Left renal pelvis (tissue), 4 donors: ENCODE results near the gene EIF3K. TPM values are rescaled to one million over a fixed set of nuclear protein-coding genes. Genes with fewer than 3 reads are reported as not detected.

Experiments
- DNase-seq, 4 donors: peaks; one replicate each; pipeline ENCODE4 v3.0.0-alpha.2; 2013; ENCODE audit warnings: low read depth in 4 of 4, low spot score in 3 of 4
- polyA plus RNA-seq, 4 donors: library from polyadenylated mRNA; unstranded; fragments of 120-200 nt; gene quantifications; one replicate each; pipeline ENCODE4 v1.2.1, GENCODE V29; 2013; ENCODE audit not compliant: insufficient read length in 4 of 4

EIF3K gene
- polyA plus RNA-seq, 4 donors: 209 to 326 (median 302) TPM

DNA sequence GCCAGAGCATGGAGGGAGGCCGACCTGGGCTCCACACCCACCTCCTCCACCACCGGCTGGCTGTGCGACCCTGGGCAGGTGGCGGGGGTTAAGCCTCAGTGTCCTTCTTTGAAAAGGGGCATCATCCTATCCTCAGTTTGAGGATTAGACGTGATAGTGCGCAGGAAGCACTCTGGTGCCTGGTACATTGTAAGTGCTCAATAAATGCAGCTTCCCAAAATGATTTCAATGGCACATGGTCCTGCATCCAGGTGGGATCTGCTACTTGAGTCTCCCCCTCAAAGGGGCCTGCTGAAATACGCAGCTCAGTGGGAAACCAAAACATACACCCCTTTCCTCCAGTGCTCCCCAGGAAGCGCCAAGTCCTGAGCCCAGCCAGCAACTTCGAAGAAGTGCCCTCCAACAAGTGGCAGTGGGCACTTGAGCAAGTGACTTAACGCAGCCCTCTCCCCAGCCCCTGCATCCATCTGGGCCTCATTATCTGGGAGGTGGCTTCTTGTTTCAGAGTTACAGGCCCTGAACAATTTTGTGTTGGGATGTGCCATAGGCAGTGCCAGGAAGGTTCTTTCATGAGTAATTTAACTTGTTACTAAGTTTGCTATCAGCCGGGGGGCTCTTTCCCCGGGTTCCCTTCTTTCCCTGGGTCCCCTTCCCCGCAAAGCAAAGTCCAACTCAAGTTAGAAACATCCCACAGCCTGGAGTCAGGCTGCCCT, 46.4 kb downstream of the EIF3K start:
- no peak for DNase-seq

GRCh38 chr19:38665950-38666662, 47.1 kb downstream of the EIF3K start:
- DNase-seq: peak in 1 of 4 donors; percentile 77

- DNase-seq: no peak
Measured at GRCh38 chr19:38666663-38667511, 47.9 kb downstream of the EIF3K start.

DNA sequence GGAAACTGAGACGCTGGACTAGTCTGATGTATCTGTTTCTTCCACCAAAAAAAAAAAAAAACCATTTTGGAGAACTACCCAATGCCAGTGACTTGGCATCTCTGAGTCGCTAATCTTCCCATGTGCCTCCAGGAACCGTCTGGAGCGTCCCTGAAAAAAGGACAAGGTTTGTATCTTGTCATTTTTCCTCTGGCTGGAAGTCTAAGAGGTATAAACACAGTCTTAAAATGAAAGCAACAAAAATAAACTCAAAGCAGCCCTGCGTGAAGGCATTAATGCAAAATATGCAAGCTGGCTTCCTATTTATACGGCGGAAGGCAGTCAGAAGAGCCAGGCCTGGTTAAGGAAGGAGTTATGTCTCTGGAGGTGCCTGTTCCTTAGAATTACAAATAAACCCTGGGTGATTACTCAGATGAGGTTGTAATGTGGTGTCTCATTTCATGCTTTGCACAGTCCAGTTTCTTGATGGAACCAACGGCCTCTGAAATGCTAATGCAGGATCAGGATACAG, 48.7 kb downstream of the EIF3K start:
- no peak for DNase-seq

- DNase-seq: no peak
Measured at GRCh38 chr19:38669552-38669951, 50.6 kb downstream of the EIF3K start.

DNA sequence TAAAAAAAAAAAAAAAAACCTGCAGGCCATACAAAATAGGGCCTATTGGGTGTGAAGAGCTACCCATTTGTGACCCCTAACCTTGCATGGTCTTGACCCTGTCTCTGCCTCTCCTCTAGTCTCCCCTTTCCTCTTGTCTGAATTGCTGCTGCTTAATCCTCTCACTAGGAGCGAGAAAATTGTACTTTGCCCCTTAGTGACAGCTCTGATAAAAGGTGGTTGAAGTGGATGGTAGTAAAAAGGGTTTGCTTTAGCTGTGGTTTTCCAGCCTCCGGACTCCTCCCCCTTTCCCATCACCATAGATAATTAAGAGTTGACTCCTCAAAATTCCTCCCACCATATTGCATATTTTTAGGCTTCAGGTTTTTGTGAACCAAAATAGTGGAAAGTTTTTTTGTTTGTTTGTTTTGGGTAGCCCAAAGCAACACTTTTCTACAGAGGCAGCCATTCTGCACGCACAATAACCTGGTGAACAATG, 52.0 kb downstream of the EIF3K start:
- no peak for DNase-seq

- DNase-seq: no peak
Measured at GRCh38 chr19:38671654-38672053, 52.7 kb downstream of the EIF3K start.

DNA sequence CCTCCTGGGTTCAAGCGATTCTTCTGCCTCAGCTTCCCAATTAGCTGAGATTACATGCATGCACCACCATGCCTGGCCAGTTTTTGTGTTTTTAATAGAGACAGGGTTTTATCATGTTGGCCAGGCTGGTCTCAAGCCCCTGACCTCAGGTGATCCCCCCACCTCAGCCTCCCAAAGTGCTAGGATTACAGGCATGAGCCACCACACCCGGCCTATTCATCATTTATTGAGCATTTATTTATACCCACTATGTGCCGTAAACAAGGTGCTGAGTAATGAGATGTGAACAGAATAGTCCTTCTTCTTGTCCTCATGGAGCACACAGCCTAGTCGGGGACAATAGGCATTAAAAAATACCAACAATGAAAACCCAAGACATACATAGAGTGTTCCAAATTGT, 54.0 kb downstream of the EIF3K start:
- DNase-seq: no peak

DNA sequence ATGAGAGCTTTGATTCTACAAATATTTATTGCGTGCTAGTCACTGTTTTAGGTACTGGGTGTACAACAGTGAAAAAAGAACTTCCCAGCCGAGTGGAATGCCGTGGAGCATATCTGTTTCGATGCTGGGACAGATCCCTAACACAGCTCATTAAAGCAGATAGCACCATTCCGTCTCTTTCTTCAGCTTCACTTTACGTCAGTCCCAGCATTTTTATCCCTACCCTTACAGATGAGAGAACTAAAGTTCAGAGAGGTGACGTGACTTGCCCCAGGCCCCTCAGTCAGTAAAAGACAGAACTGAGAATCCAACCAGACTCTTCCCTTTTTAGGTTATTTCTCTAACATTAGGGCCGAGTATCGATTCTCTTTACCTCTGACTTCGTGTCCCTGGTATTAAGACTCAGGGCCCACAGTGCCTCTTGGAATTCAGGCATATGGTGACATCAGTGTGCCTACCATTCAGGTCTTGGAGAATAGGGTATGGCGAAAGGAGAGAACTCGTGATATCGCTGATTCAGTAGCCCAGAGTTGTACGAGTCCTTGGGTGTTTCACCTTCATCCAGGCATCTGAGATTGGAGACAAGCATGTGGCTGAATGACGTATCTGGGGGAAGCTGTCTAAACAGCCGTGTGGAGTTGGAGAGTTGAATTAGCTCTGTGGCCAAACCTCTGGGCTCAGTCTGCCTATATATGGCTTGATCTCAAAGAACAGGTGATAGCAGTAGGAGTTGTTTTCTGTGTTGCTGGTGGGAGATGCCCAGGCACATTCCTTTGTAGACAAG, 55.6 kb downstream of the EIF3K start:
- DNase-seq: no peak

DNA sequence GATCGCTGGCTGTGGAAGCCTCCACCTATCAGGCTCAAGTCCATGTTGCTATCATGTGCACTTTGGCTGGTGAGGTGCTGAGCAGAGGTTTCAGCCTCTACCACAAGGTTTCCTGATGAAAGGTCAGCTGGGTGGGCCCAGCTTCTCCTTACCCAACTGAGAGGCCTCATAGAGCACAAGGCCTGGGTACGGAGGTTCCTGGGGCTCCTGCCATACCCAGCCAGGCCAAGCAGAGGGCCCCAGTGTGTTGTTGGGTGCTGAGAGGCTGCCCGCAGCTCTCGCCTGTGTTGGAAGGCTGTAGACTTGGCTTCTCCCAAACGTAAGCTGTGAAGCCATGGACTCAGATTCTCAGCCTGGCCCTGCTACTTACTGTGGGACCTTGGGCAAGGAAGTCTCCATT, 56.6 kb downstream of the EIF3K start:
- DNase-seq: no peak

- DNase-seq: no peak
Measured at GRCh38 chr19:38676023-38676877, 57.3 kb downstream of the EIF3K start.

GRCh38 chr19:38676878-38677646, 58.1 kb downstream of the EIF3K start:
- DNase-seq: no peak

GRCh38 chr19:38678217-38678890, 59.4 kb downstream of the EIF3K start:
- DNase-seq: no peak

GRCh38 chr19:38678891-38679494, 60.0 kb downstream of the EIF3K start:
- DNase-seq: no peak

DNA sequence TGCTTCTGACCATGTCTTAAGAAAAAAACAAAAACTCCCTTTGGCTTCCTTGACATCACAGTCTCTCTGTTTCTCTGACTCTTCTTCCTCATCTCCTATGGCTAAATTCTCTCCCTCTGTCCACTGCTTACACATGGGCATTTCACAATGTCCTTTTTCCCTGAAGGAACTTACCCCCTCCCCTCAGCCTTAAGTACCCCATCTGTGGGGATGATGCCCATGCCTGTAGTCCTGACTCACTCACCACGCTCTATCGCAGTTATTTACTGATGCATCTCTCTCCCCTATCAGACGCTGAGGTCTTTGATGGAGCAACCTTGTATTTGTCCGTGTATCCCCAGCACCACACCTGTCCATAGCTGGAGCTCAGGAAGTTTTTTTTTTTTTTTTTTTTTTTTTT, 60.9 kb downstream of the EIF3K start:
- DNase-seq: no peak

GRCh38 chr19:38682195-38682867, 63.3 kb downstream of the EIF3K start:
- no peak for DNase-seq

DNA sequence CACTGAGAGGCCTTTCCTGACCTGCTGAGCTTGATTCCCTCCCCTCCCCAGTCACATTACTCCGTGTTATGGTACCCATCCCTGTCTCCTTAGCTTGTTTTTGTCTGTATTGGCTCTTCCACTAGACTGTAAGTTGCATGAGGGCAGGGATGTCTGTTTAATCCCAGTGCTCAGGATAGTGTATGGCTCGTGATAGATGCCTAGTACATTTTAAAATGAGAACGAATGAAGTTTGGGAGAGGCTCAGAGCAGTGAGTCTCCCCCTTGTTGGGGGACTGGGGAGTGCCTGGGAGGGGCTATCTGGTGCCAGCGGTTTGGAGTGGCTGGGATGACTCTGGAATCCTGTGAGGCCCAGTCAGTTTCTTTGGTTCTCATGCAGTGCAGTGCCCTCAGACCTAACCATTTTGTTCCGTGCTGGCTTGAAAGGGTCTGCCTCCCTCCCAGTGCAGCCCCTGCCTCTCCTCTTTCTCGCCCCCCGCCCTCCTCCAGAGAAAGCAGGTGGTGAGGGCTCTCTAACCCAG, 63.9 kb downstream of the EIF3K start:
- DNase-seq: no peak
